Heart right ventricle (tissue), 16 donors: ENCODE results near the gene KHDC3L. TPM values are rescaled to one million over a fixed set of nuclear protein-coding genes. Genes with fewer than 3 reads are reported as not detected.

Experiments used
- ATAC-seq, 8 donors: fragments of 200-7000 bp; cut with Tn5 transposase; one replicate each; pipeline ENCODE4 v1.9.1; 2020; ENCODE audit warnings: mild to moderate bottlenecking in 8 of 8, moderate library complexity in 8 of 8, moderate number of reproducible peaks in 1 of 8
- DNase-seq, 2 donors: peaks; one replicate each; pipeline ENCODE4 v3.0.0-alpha.2; 2020
- H3K27ac ChIP-seq, 10 donors: fragments of 200-600 bp; sonication (generic) in 2 of 10; one replicate each; pipeline versions ENCODE4 v1.5.0 to v1.8.0; 2020 to 2022; ENCODE audit warnings: mild to moderate bottlenecking in 3 of 10
- H3K27me3 ChIP-seq, 7 donors: fragments of 200-600 bp; one replicate each; pipeline ENCODE4 v1.8.0; 2021 to 2022; ENCODE audit warnings: mild to moderate bottlenecking in 2 of 7
- H3K36me3 ChIP-seq, 9 donors: fragments of 200-600 bp; sonication (generic) in 1 of 9; one replicate each; pipeline versions ENCODE4 v1.5.0 to v1.8.0; 2020 to 2022; ENCODE audit warnings: mild to moderate bottlenecking in 2 of 9
- H3K4me1 ChIP-seq, 9 donors: fragments of 200-600 bp; sonication (generic) in 1 of 9; one replicate each; pipeline versions ENCODE4 v1.5.0 to v1.8.0; 2020 to 2022; ENCODE audit warnings: mild to moderate bottlenecking in 4 of 9
- H3K4me3 ChIP-seq, 10 donors: fragments of 200-600 bp; sonication (generic) in 2 of 10; one replicate each; pipeline versions ENCODE4 v1.5.0 to v1.8.0; 2020 to 2022; ENCODE audit warnings: mild to moderate bottlenecking in 7 of 10, moderate library complexity in 2 of 10
- H3K9me3 ChIP-seq, 11 donors: fragments of 200-600 bp in 10 of 11; sonication (generic) in 2 of 11; one replicate each; pipeline versions ENCODE4 v1.5.0 to v1.8.0; 2013 to 2022; ENCODE audit warnings: mild to moderate bottlenecking in 2 of 11, control low read depth in 1 of 11, moderate library complexity in 1 of 11
- CTCF ChIP-seq, 9 donors: fragments of 200-600 bp; sonication (generic) in 2 of 9; IDR thresholded peaks; one replicate each; pipeline versions ENCODE4 v1.5.0 to v1.8.0; 2021 to 2022; ENCODE audit warnings: antibody characterized with exemption in 9 of 9, mild to moderate bottlenecking in 5 of 9, moderate library complexity in 1 of 9
- WGBS, 2 donors: extraction: QIAGEN DNeasy Blood & Tissue Kit; methylation state at CpG; one replicate each; pipeline ENCODE4 v1.1.7; 2013; ENCODE audit warnings: inconsistent platforms in 1 of 2; 5-methylcytosine and 5-hydroxymethylcytosine counted together
- intact Hi-C, 10 donors: fragments of 100-400 bp; cut with DNase I; formaldehyde crosslinking; loops; one replicate each; pipeline versions ENCODE4 v1.11.1 to v1.14.2; 2022
- polyA plus RNA-seq, 2 donors: library from polyadenylated mRNA; stranded (reverse); fragments of 200-250 nt; gene quantifications; one replicate each; pipeline ENCODE4 v1.2.3, GENCODE V29; 2013
- total RNA-seq, 10 donors: library from RNA; stranded (reverse); fragmentation: NEBNext Ultra II Directional in 3 of 10; extraction: Animal tissue kit (Norgen Biotek cat#: 25700) in 3 of 10; gene quantifications; one replicate each; pipeline versions ENCODE4 v1.2.1 to v1.2.4, GENCODE V29; 2021 to 2023
- donor health status: Arrhythmogenic right ventricular cardiomyopathy.
- donor health status: ischemic (EF 13 %, LVEDD 7.1; RV severe dilation, severe dysfunction).
- donor health status: healthy with polysubstance abuse.
- donor health status: DM: no; HTN: yes; CAD: no.
- donor health status: DM: no; HTN: no; CAD: no.
- donor health status: ischemic (EF 25% LVEDD 6.9; RV normal size, moderate dysfunction).
- donor health status: ischemic (EF 25% LVEDD 5.7; RV mildly dilated, moderate dysfunction).
- donor health status: healthy.
- donor health status: DM: yes; HTN: yes; CAD: no.
- donor health status: Ischemic cardiomyopathy.
- donor health status: ischemic (EF 35%, LVEDD 5.7; RV mildly dilated, moderate dysfunction).
- donor health status: nonischemic (EF 11% LVEDD 7.7; RV severe dilation, severe dysfunction).
- donor health status: DM: yes; HTN: yes; CAD: no.
- donor health status: PGD.
- donor health status: ischemic (EF 29% LVEDD 5.4; RV normal size, mild dysfunction).
- donor health status: nonischemic (EF 23%, LVEDD 6.1; RV moderate dilation, normal function).

Gene KHDC3L
- total and polyA plus RNA-seq, 12 donors: not detected

GRCh38 chr6:73413102-73413501 is 50.6 kb downstream of the KHDC3L start:
- intact Hi-C loops: no loop called here
- no peaks in the 10 kb centered on the region for H3K4me1 ChIP-seq
- H3K4me3 ChIP-seq: no peak overlapping the region
- DNase-seq: no peak
- WGBS, 2 donors: 97 to 98% methylated on average over 3 of the region's 3 CpGs
- H3K9me3 ChIP-seq: no peaks in the 10 kb centered on the region
- H3K27ac ChIP-seq: no peak overlapping the region
- no peak for TF ChIP-seq CTCF (IDR thresholded peaks at IDR 0.05)
- peaks cover 0 to 19% (median 0%) of the 10 kb centered on the region in 9 donors for H3K36me3 ChIP-seq
- no peaks in the 10 kb centered on the region for H3K27me3 ChIP-seq
- ATAC-seq: no peak

Other genes starting within 250 kb of the KHDC3L start
- not detected for gene KHDC1L, start 137.2 kb upstream of the KHDC3L start, total RNA-seq
- not detected for gene KHDC1L, start 137.2 kb upstream of the KHDC3L start, polyA plus RNA-seq
- gene KHDC1, start 99.5 kb upstream of the KHDC3L start, total RNA-seq: 1 to 10 TPM in 7 of 10 donors, under 1 TPM in 3; 0.57 to 2.8 (median 1.2) TPM
- gene KHDC1, start 99.5 kb upstream of the KHDC3L start, polyA plus RNA-seq: 1 to 10 TPM in 1 of 2 donors, under 1 TPM in 1; 0.51 to 1.8 TPM
- not detected for gene DPPA5, start 8.4 kb upstream of the KHDC3L start, total RNA-seq
- gene DPPA5, start 8.4 kb upstream of the KHDC3L start, polyA plus RNA-seq: not detected
- gene OOEP, start 7.2 kb downstream of the KHDC3L start, total RNA-seq: not detected
- gene OOEP, start 7.2 kb downstream of the KHDC3L start, polyA plus RNA-seq: under 1 TPM in 1 of 2 donors, not detected in 1; 0.03 TPM
- under 1 TPM in 9 of 10 donors, not detected in 1; 0.09 to 0.78 (median 0.26) TPM for gene DDX43, start 32.2 kb downstream of the KHDC3L start, total RNA-seq
- gene DDX43, start 32.2 kb downstream of the KHDC3L start, polyA plus RNA-seq: under 1 TPM; 0.12 to 0.37 TPM
- 1 to 10 TPM in 7 of 10 donors, under 1 TPM in 3; 0.62 to 4.1 (median 1.1) TPM for gene CGAS, start 89.6 kb downstream of the KHDC3L start, total RNA-seq
- gene CGAS, start 89.6 kb downstream of the KHDC3L start, polyA plus RNA-seq: 1 to 10 TPM in 1 of 2 donors, under 1 TPM in 1; 0.46 to 1.0 TPM
- gene MTO1, start 99.1 kb downstream of the KHDC3L start, total RNA-seq: 10 to 100 TPM; 22.0 to 34.2 (median 28.2) TPM
- gene MTO1, start 99.1 kb downstream of the KHDC3L start, polyA plus RNA-seq: 10 to 100 TPM; 14.4 to 15.7 TPM
- gene EEF1A1, start 158.4 kb downstream of the KHDC3L start, total RNA-seq: 1,000 to 10,000 TPM in 9 of 10 donors, 100 to 1,000 TPM in 1; 988 to 2,538 (median 1,481) TPM
- gene EEF1A1, start 158.4 kb downstream of the KHDC3L start, polyA plus RNA-seq: 1,000 to 10,000 TPM; 1,651 to 3,224 TPM